B cell (primary cell): ENCODE data around the gene C9orf72. TPM values are rescaled to one million over a fixed set of nuclear protein-coding genes. Genes with fewer than 3 reads are reported as not detected.

Experiments
- ATAC-seq: fragments of 200-7000 bp; cut with Tn5 transposase; one replicate; pipeline ENCODE4 v1.10.0; 2021; ENCODE audit warnings: low read depth, mild to moderate bottlenecking, moderate number of reproducible peaks, moderate library complexity
- CTCF ChIA-PET: fragments of 350-600 bp; sonication (Branson Sonifier 250); formaldehyde crosslinking; loops from one replicate; lab custom pipeline; 2021; ENCODE audit warnings: antibody characterized with exemption, inconsistent platforms; lab: Charles Lee
- POLR2A ChIA-PET: fragments of 350-600 bp; sonication (Branson Sonifier 250); formaldehyde crosslinking; loops from one replicate; lab custom pipeline; 2021; ENCODE audit warnings: antibody characterized with exemption; lab: Charles Lee
- DNase-seq: peaks from one replicate; pipeline ENCODE4 v3.0.0; 2013
- H2AFZ ChIP-seq: 2 replicates; pipeline ENCODE4 v1.6.1; 2012; ENCODE audit warnings: mild to moderate bottlenecking, low read depth, low read length; ENCODE audit not compliant: insufficient read depth, poor library complexity, severe bottlenecking
- H3K27ac ChIP-seq, 2 donors: 1 replicate in 1 of 2; 2 replicates in 1 of 2; pipeline ENCODE4 v1.5.1; 2012 to 2013; ENCODE audit warnings: low read length in 2 of 2, mild to moderate bottlenecking in 2 of 2, moderate library complexity in 1 of 2
- H3K27me3 ChIP-seq, 4 experiments: fragments of 200-600 bp in 1 of 4; sonication (generic) in 1 of 4; replicated peaks in 1 of 4; 1 replicate in 2 of 4; 2 replicates in 2 of 4; pipeline versions ENCODE4 v1.6.1 to v1.7.0; 2013 to 2016; ENCODE audit warnings: low read length in 3 of 4, mild to moderate bottlenecking in 2 of 4, mixed read lengths in 1 of 4, moderate library complexity in 1 of 4; ENCODE audit not compliant: insufficient read depth in 4 of 4, control insufficient read depth in 3 of 4; ENCODE audit errors: control extremely low read depth in 1 of 4
- H3K36me3 ChIP-seq, 2 experiments: replicated peaks in 1 of 2; 1 replicate in 1 of 2; 2 replicates in 1 of 2; pipeline versions ENCODE4 v1.6.1 to v1.7.1; 2013; ENCODE audit warnings: low read length in 1 of 2; ENCODE audit not compliant: insufficient read depth in 2 of 2, control insufficient read depth in 1 of 2; ENCODE audit errors: control extremely low read depth in 1 of 2, extremely low read depth in 1 of 2
- H3K4me1 ChIP-seq, 2 donors: fragments of 200-600 bp in 1 of 2; sonication (generic) in 1 of 2; 1 replicate in 1 of 2; 2 replicates in 1 of 2; pipeline versions ENCODE4 v1.5.1 to v1.6.1; 2013 to 2017; ENCODE audit warnings: low read length in 2 of 2; ENCODE audit not compliant: control insufficient read depth in 2 of 2, insufficient read depth in 2 of 2
- H3K4me2 ChIP-seq: replicated peaks from 2 replicates; pipeline ENCODE3; 2012; ENCODE audit warnings: mild to moderate bottlenecking, low read depth, low read length; ENCODE audit not compliant: poor library complexity, severe bottlenecking
- H3K4me3 ChIP-seq, 5 experiments: fragments of 200-600 bp in 1 of 5; sonication (generic) in 1 of 5; 1 replicate in 3 of 5; 2 replicates in 2 of 5; pipeline versions ENCODE4 v1.5.1 to v1.7.0; 2011 to 2016; ENCODE audit warnings: low read length in 4 of 5, mild to moderate bottlenecking in 4 of 5, low read depth in 2 of 5, control low read depth in 1 of 5, moderate library complexity in 1 of 5; ENCODE audit not compliant: insufficient read depth in 1 of 5; ENCODE audit errors: control extremely low read depth in 1 of 5, extremely low read depth in 1 of 5
- H3K79me2 ChIP-seq: fragments of 200-600 bp; sonication (generic); one replicate; pipeline ENCODE4 v1.6.0; 2016; ENCODE audit warnings: low read length; ENCODE audit not compliant: control insufficient read depth, insufficient read depth
- H3K9ac ChIP-seq: fragments of 200-600 bp; sonication (generic); 2 replicates; pipeline ENCODE4 v1.6.1; 2017; ENCODE audit warnings: mild to moderate bottlenecking, low read length, moderate library complexity
- H3K9me3 ChIP-seq, 3 donors: one replicate each; pipeline versions ENCODE4 v1.6.1 to v1.7.1; 2013; ENCODE audit warnings: low read length in 2 of 3; ENCODE audit not compliant: control insufficient read depth in 2 of 3, insufficient read depth in 1 of 3; ENCODE audit errors: control extremely low read depth in 1 of 3
- H4K20me1 ChIP-seq: 2 replicates; pipeline ENCODE4 v1.6.0; 2012; ENCODE audit warnings: mild to moderate bottlenecking, low read length; ENCODE audit not compliant: insufficient read depth, control insufficient read depth, poor library complexity, severe bottlenecking
- H3K27ac Mint-ChIP-seq: one replicate; pipeline ENCODE4 v1.8.0; 2021; ENCODE audit warnings: mixed read lengths
- H3K27me3 Mint-ChIP-seq: one replicate; pipeline ENCODE4 v1.8.0; 2021; ENCODE audit warnings: mixed read lengths
- H3K4me1 Mint-ChIP-seq: one replicate; pipeline ENCODE4 v1.8.0; 2021; ENCODE audit warnings: mixed read lengths
- H3K4me3 Mint-ChIP-seq: one replicate; pipeline ENCODE4 v1.8.0; 2021; ENCODE audit warnings: mixed read lengths
- H3K9me3 Mint-ChIP-seq: one replicate; pipeline ENCODE4 v1.8.0; 2022; ENCODE audit warnings: mixed read lengths; ENCODE audit not compliant: insufficient read depth
- CTCF ChIP-seq: fragments of 200-600 bp; IDR thresholded peaks from one replicate; pipeline ENCODE4 v1.8.0; 2022; ENCODE audit warnings: antibody characterized with exemption, mild to moderate bottlenecking
- EZH2 ChIP-seq: IDR thresholded peaks from 2 replicates; pipeline ENCODE4 v1.6.1; 2012; ENCODE audit warnings: borderline replicate concordance, low read depth, mild to moderate bottlenecking, moderate library complexity, low read length; ENCODE audit not compliant: insufficient read depth, poor library complexity, severe bottlenecking
- WGBS: methylation state at CpG from one replicate; pipeline ENCODE4 v1.1.5; 2013; ENCODE audit warnings: missing lambda C conversion rate; ENCODE audit not compliant: insufficient coverage; 5-methylcytosine and 5-hydroxymethylcytosine counted together
- intact Hi-C: fragments of 100-400 bp; cut with micrococcal nuclease; formaldehyde crosslinking; loops from one replicate; pipeline ENCODE4 v1.10.0; 2022
- polyA plus RNA-seq: library from polyadenylated mRNA; depleted of rRNA; stranded (reverse); fragments of >200 nt; gene quantifications from 2 replicates; pipeline ENCODE4 v1.2.3, GENCODE V29; 2012
- total RNA-seq, 2 donors: library from RNA; stranded (reverse); fragments of 120-200 nt in 1 of 2; gene quantifications; 1 replicate in 1 of 2; 2 replicates in 1 of 2; pipeline versions ENCODE4 v1.2.3 to v1.2.4, GENCODE V29; 2013 to 2022

C9orf72 gene
- total and polyA plus RNA-seq, 2 donors (not counting 1 experiment from before 2014, with no cell fraction given) = 18.3 to 27.6 TPM

DNA sequence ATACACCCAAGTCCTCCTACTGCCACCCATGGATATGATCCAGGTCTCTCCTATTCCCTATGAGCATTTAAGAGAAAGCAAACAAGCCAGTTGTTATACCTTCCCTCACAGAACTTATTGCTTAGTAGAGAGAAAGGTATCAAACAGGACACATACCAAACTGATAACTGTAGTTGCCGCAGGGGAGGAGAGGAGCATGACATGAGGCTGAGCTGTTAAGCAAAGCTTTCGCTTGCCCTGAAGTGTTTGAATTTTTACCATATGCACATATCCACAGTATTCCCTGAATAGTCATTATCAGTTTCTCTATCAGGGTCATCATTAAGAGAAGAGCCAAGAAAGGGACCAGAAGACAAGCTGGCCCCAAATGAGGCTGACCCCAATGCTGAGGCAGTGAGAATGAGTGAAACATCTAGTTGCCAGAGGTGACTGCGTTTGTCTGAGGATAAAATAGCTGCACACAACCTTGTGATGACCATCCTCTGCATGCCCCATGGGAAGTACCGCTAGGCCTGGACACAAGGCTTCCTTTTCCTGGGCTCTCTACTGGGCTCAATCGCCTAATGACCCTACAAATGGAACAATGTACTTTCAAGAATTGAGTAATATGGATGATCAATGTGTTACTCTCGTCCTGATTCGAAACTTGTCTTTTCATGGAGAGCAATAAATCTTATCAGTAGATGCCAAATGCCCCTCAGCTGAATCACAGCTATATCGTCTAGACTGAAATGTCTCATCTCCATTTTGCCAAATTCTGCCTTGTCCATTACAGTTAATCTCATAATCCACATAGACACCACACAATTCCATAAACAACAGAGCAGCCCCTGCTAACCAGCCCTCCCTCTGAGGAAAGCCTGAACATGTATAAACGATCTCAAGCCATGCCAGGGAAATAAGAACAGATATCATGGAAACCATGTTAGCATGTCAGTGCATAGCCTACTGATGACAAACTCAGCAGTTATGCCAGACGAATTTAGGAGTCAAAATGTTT, 53.5 kb downstream of the C9orf72 start:
- Histone ChIP-seq H3K9ac (no peak overlapping the region), H3K4me3 (no peak overlapping the region), H3K27me3 (no peaks in the 10 kb centered on the region), H3K27ac (no peak overlapping the region), H3K4me2 (no peak overlapping the region), H2AFZ (no peak overlapping the region), H3K9me3 (no peaks in the 10 kb centered on the region), H3K79me2 (peaks cover 96% of the 10 kb centered on the region), H3K36me3 (peaks cover 0 to 3% of the 10 kb centered on the region in 2 experiments), H3K4me1 (peaks cover 0 to 8% of the 10 kb centered on the region in 2 donors), H4K20me1 (peaks cover 47% of the 10 kb centered on the region)
- no peaks in the 10 kb centered on the region for H3K9me3 Mint-ChIP-seq
- H3K4me1 Mint-ChIP-seq = peaks cover 57% of the 10 kb centered on the region
- no peak overlapping the region for H3K27ac Mint-ChIP-seq
- intact Hi-C loops = no loop called here
- WGBS = 94% methylated on average over 7 of the region's 10 CpGs
- DNase-seq (no peak), ATAC-seq (no peak)
- no peak overlapping the region for H3K4me3 Mint-ChIP-seq
- ChIA-PET CTCF (no interaction called here), POLR2A (no interaction called here)
- TF ChIP-seq EZH2 = no peak
- no peak for TF ChIP-seq CTCF
- no peaks in the 10 kb centered on the region for H3K27me3 Mint-ChIP-seq

- Histone ChIP-seq H3K4me3 (no peak overlapping the region), H3K9ac (no peak overlapping the region), H3K36me3 (peaks cover 0 to 4% of the 10 kb centered on the region in 2 experiments), H2AFZ (no peak overlapping the region), H3K4me1 (peaks cover 0 to 9% of the 10 kb centered on the region in 2 donors), H3K27ac (no peak overlapping the region), H3K27me3 (no peaks in the 10 kb centered on the region), H3K4me2 (no peak overlapping the region), H3K9me3 (no peaks in the 10 kb centered on the region), H4K20me1 (peaks cover 57% of the 10 kb centered on the region), H3K79me2 (peaks cover 96% of the 10 kb centered on the region)
- 100% methylated on average over 1 of the region's 4 CpGs for WGBS
- no peak for DNase-seq
- intact Hi-C loops = no loop called here
- Mint-ChIP-seq H3K27ac (no peak overlapping the region), H3K9me3 (no peaks in the 10 kb centered on the region), H3K4me3 (no peak overlapping the region), H3K27me3 (no peaks in the 10 kb centered on the region), H3K4me1 (peaks cover 52% of the 10 kb centered on the region)
- POLR2A ChIA-PET = no interaction called here
- TF ChIP-seq EZH2 = no peak
- CTCF ChIA-PET = interaction anchor here (1.5 kb wide), 1 partner anchor 186 kb away, joined by 4 read pairs; no protein-coding TSS in a partner anchor
- ATAC-seq = no peak
Measured at GRCh38 chr9:27518809-27519208, 54.5 kb downstream of the C9orf72 start.
